Uterus (tissue), 4 donors: ENCODE data around the gene SLC38A2. TPM values are rescaled to one million over a fixed set of nuclear protein-coding genes. Genes with fewer than 3 reads are reported as not detected.

Experiments
- DNase-seq, 2 donors: peaks; one replicate each; pipeline ENCODE4 v3.0.0-alpha.2; 2019 to 2020
- H3K27ac ChIP-seq, 2 donors: fragments of 200-600 bp; sonication (generic); 1 replicate in 1 of 2; 2 replicates in 1 of 2; pipeline ENCODE4 v1.5.1; 2016 to 2018
- H3K27me3 ChIP-seq, 2 donors: fragments of 200-600 bp; sonication (generic); one replicate each; pipeline ENCODE4 v1.5.1; 2018 to 2019; ENCODE audit warnings: control low read depth in 1 of 2
- H3K36me3 ChIP-seq, 2 donors: fragments of 200-600 bp; sonication (generic); one replicate each; pipeline ENCODE4 v1.5.1; 2019; ENCODE audit warnings: control low read depth in 1 of 2
- H3K4me1 ChIP-seq, 2 donors: fragments of 200-600 bp; sonication (generic); one replicate each; pipeline ENCODE4 v1.5.1; 2018 to 2019; ENCODE audit warnings: control low read depth in 1 of 2
- H3K4me3 ChIP-seq, 2 donors: fragments of 200-600 bp; sonication (generic); 1 replicate in 1 of 2; 2 replicates in 1 of 2; pipeline ENCODE4 v1.5.1; 2018 to 2019; ENCODE audit warnings: mild to moderate bottlenecking in 1 of 2
- H3K9me3 ChIP-seq, 2 donors: fragments of 200-600 bp; sonication (generic); one replicate each; pipeline ENCODE4 v1.5.1; 2019; ENCODE audit warnings: control low read depth in 1 of 2
- CTCF ChIP-seq, 4 experiments: fragments of 200-600 bp in 2 of 4; fragments of 450-650 bp in 2 of 4; sonication (generic) in 2 of 4; IDR thresholded peaks; one replicate each; pipeline ENCODE4 v1.5.1; 2016 to 2019; ENCODE audit warnings: antibody characterized with exemption in 4 of 4, mild to moderate bottlenecking in 2 of 4, moderate library complexity in 1 of 4
- POLR2A ChIP-seq, 2 donors: fragments of 450-650 bp; IDR thresholded peaks; one replicate each; pipeline ENCODE4 v1.6.1; 2016; ENCODE audit warnings: antibody characterized with exemption in 2 of 2, mild to moderate bottlenecking in 1 of 2, moderate library complexity in 1 of 2
- intact Hi-C: fragments of 100-400 bp; cut with DNase I; formaldehyde crosslinking; loops from one replicate; pipeline ENCODE4 v1.15.1; 2023; ENCODE audit warnings: low total_unique reads
- total RNA-seq, 4 donors: library from RNA; depleted of rRNA in 3 of 4; stranded (reverse); fragments of >200 nt in 3 of 4; gene quantifications; one replicate each; pipeline versions ENCODE4 v1.1.0 to v1.2.4, GENCODE V29; 2014 to 2023
- donor health status: DM: yes; HTN: yes; CAD: no.

SLC38A2 gene
- total RNA-seq, 4 donors from 2014 or later: 234 to 487 (median 372) TPM

- Histone ChIP-seq H3K27ac (no peak overlapping the region), H3K4me1 (peaks cover 0 to 9% of the 10 kb centered on the region in 2 donors), H3K4me3 (no peak overlapping the region), H3K9me3 (no peaks in the 10 kb centered on the region), H3K27me3 (no peaks in the 10 kb centered on the region), H3K36me3 (no peaks in the 10 kb centered on the region)
- no peak for DNase-seq
- intact Hi-C loops: no loop called here
- no peak for TF ChIP-seq CTCF (IDR thresholded peaks at IDR 0.05)
- no peak for TF ChIP-seq POLR2A (IDR thresholded peaks at IDR 0.05)
Measured at GRCh38 chr12:46358791-46359666, 13.5 kb downstream of the SLC38A2 start.

- intact Hi-C loops: no loop called here
- H3K27ac ChIP-seq: no peak overlapping the region
- TF ChIP-seq CTCF (IDR thresholded peaks at IDR 0.05) (no peak), POLR2A (IDR thresholded peaks at IDR 0.05) (no peak)
- no peaks in the 10 kb centered on the region for H3K9me3 ChIP-seq
- no peaks in the 10 kb centered on the region for H3K36me3 ChIP-seq
- H3K4me3 ChIP-seq: no peak overlapping the region
- H3K27me3 ChIP-seq: no peaks in the 10 kb centered on the region
- H3K4me1 ChIP-seq: peaks cover 0 to 3% of the 10 kb centered on the region in 2 donors
- DNase-seq: no peak
Measured at GRCh38 chr12:46358325-46358700, 14.3 kb downstream of the SLC38A2 start.

GRCh38 chr12:46357438-46358324 is 14.9 kb downstream of the SLC38A2 start:
- no peaks in the 10 kb centered on the region for H3K9me3 ChIP-seq
- no peaks in the 10 kb centered on the region for H3K36me3 ChIP-seq
- intact Hi-C loops: no loop called here
- TF ChIP-seq CTCF (IDR thresholded peaks at IDR 0.05) (no peak), POLR2A (IDR thresholded peaks at IDR 0.05) (no peak)
- H3K27ac ChIP-seq: peak overlapping the region in 1 of 2 donors; percentile 38
- no peaks in the 10 kb centered on the region for H3K4me1 ChIP-seq
- DNase-seq: no peak
- no peak overlapping the region for H3K4me3 ChIP-seq
- H3K27me3 ChIP-seq: no peaks in the 10 kb centered on the region

- no peak for TF ChIP-seq POLR2A (IDR thresholded peaks at IDR 0.05)
- no peak for TF ChIP-seq CTCF (IDR thresholded peaks at IDR 0.05)
- Histone ChIP-seq H3K4me3 (no peak overlapping the region), H3K27ac (peak overlapping the region; percentile 2 to 38), H3K4me1 (no peaks in the 10 kb centered on the region), H3K36me3 (no peaks in the 10 kb centered on the region), H3K9me3 (no peaks in the 10 kb centered on the region), H3K27me3 (no peaks in the 10 kb centered on the region)
- intact Hi-C loops: no loop called here
- DNase-seq: no peak
Measured at GRCh38 chr12:46356655-46357437, 15.7 kb downstream of the SLC38A2 start.
